Pons (tissue), 1 donor: ENCODE data around the gene PTGDS.

Source experiments
- DNase-seq: peaks from one replicate; pipeline ENCODE4 v3.0.0-alpha.2; 2016; ENCODE audit warnings: low spot score

PTGDS gene

GRCh38 chr9:136958898-136959850 lies 18.1 kb upstream of the PTGDS start:
- DNase-seq, result no peak

GRCh38 chr9:136960212-136960937 lies 16.9 kb upstream of the PTGDS start:
- DNase-seq, result no peak

- DNase-seq, result no peak
These were observed 16.4 kb upstream of the PTGDS start for GRCh38 chr9:136960938-136961275.

GRCh38 chr9:136961279-136962065 lies 15.8 kb upstream of the PTGDS start:
- no peak for DNase-seq

GRCh38 chr9:136962163-136962562 lies 15.1 kb upstream of the PTGDS start:
- DNase-seq, result no peak

GRCh38 chr9:136962701-136963248 lies 14.5 kb upstream of the PTGDS start:
- no peak for DNase-seq

DNA sequence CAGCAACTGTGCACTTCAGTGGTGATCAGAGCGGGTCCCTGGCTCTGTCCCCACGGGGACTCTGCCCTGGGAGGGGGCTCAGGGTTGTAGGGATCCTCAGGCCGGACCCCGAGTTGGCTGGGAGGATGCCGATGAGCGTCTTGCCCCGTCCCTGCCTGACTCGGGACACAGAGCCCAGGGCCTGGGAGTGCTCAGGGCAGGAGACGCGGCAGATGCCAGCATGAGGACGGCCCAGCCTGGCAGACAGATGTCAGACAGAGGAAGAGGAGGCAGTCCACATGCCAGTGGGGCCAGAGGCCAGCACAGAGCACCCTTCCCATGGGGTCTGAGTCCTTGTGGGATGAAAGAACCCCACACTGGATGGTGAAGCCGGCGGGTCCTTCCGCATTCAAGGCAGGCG lies 14.0 kb upstream of the PTGDS start:
- DNase-seq, result no peak

DNA sequence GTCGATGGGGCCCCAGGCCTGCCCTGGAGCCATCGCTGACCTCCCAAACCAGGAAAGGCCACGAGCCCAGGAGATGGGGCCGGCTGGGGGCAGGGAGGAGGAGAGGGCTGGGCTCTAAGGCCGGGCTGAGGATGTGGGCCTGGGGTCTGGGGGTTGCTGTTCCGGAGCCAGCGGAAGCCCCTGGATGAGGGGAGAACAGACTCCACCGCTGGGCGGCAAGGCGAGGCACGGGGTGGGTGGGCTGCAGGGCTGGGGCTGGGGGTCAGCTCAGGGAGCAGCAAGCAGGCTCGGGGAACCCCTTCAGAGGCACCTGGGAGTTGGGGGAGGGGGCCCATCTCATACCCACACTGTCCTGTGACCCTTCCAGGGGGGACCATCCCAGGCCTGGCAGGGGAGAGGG lies 13.6 kb upstream of the PTGDS start:
- no peak for DNase-seq

GRCh38 chr9:136964171-136964689 lies 13.1 kb upstream of the PTGDS start:
- DNase-seq, result no peak

DNA sequence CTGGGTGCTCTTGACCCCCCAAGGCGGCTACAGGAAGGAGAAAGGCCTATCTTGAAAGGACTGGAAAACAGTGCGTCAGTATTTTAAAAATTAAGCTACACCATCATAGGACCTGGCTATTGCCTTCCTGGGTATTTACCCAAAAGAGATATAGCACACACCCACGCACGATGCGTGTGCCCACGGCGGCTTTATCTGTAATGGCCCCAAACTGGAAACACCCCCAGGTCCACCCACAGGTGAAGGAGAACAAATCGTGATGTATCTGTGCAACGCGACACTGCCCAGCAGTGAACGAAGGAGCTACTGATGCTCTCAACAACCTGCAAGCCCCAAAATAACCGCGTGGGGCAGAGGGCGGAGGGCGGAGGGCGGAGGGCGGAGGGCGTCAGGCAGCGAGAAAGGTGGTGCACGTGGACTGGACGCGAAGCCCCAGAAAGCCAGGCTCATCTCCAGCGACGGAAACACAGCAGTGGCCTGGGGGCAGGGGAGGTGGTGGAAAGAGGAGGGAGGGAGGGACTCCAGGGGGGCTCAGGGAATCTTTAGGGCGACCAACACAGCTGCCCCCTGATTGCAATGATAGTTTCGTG lies 12.4 kb upstream of the PTGDS start:
- DNase-seq, result no peak

DNA sequence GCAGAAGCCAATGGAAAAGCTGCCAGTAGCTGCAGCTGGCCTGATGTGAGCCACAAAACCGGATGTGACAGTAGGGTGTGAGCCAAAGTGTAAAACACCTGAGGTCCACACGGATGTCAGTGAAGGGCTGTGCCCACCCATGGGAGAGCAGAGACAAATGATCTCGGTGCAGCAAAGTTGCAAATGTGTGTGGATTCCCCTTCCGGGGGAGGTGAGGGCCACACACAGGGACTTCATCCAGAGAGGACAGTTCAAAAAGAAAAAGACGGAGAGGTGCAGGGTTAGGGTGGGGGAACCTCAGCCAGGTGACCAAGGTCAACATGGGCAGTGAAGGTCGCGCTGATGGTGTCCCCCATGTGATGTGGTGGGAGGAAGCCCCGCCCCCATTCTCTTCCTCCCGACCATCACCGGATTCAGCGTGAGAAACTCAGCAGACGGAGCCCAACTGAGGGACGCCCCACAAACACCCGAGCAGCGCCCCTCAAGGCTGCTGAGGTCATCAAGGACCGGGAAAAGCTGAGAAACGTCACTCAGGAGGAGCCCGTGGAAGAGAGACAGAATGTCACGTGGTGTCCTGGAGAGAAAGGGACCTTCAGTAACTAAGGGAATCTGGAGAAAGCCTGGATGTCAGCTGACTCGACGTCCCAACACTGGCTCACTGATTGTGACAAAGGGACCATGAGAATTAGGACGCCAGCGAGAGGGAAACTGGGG lies 11.4 kb upstream of the PTGDS start:
- peak; percentile 93 for DNase-seq

- no peak for DNase-seq
These were observed 8.8 kb upstream of the PTGDS start for GRCh38 chr9:136968333-136969127.

DNA sequence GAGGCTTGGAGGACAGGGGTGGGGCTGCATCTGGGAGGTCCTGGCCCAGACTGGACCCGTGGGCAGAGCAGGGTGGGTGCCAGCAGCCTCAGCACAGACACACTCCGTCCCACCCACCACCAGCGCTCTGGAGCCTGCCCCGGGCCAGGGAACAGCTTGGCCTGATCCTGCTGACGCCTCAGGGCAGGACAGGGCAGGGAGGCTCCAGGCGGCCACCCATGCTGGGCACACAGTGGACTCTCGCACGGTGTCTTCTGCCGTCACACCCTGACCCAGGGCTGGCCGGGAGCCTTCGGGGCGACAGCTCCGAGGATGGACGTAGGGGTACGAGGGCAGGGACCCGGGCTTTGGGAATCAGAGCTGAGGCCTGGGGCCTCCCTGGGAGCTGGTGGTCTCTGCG lies 8.2 kb upstream of the PTGDS start:
- DNase-seq, result no peak

- DNase-seq, result no peak
These were observed 7.5 kb upstream of the PTGDS start for GRCh38 chr9:136969774-136970173.

DNA sequence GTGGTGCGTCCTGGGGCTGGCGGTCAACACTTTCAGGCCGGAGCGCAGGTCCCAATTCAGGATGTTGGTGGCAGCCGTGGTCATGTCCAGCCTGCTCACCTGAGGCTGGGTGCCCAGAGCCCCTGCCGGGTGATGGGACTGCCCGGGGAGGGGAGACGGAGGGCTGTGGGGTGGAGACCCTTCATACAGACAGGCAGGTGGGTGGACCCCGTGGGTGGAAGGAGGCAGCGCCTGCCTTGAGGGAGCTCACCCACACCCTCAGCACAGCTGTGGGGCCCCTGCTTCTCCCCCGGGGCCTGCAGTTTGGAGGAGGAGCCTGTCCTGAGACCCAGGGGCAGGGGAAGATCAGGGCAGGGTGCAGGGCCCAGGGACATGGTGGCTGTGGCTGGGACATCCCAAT lies 6.9 kb upstream of the PTGDS start:
- DNase-seq, result no peak

DNA sequence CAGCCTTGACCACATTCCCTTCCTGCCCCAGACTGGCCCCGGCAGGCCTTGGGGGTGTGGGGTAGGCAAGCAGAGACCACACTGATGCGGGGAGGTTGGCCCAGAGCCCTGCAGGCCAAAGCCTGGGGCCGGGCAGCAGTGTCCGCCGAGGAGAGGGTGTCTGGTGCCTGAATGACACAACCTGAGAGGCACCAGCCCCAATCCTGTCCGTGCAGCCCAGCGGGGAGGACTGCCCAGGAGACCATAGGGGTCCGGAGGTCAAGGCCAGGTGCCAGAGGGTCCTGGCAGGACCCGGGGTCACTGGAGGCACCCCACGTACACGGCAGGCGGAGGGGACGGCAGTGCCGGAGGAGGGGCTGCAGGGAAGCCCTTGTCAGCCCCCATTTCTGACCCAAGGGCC lies 5.6 kb upstream of the PTGDS start:
- DNase-seq, result no peak

DNA sequence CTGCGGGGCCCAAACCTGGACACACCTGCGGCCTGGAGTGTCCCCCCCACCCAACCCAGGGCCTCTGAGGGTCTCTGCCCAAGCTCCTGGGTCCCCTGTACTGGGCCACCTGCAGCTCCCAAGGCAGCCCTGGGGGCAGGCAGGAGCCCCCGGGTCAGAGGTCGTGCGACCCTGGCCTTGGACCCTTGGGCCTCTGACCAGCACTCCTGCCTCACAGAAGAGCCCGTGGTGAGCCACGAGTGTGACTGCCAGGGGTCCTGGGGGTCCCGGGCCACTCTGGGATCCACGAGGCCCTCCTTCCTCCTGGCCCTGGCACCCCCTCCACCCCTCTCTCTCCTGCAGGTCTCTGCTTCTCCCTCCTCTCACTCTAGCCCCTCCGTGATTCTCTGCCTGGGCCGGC lies 5.0 kb upstream of the PTGDS start:
- no peak for DNase-seq

GRCh38 chr9:136972743-136973142 lies 4.6 kb upstream of the PTGDS start:
- DNase-seq, result no peak

DNA sequence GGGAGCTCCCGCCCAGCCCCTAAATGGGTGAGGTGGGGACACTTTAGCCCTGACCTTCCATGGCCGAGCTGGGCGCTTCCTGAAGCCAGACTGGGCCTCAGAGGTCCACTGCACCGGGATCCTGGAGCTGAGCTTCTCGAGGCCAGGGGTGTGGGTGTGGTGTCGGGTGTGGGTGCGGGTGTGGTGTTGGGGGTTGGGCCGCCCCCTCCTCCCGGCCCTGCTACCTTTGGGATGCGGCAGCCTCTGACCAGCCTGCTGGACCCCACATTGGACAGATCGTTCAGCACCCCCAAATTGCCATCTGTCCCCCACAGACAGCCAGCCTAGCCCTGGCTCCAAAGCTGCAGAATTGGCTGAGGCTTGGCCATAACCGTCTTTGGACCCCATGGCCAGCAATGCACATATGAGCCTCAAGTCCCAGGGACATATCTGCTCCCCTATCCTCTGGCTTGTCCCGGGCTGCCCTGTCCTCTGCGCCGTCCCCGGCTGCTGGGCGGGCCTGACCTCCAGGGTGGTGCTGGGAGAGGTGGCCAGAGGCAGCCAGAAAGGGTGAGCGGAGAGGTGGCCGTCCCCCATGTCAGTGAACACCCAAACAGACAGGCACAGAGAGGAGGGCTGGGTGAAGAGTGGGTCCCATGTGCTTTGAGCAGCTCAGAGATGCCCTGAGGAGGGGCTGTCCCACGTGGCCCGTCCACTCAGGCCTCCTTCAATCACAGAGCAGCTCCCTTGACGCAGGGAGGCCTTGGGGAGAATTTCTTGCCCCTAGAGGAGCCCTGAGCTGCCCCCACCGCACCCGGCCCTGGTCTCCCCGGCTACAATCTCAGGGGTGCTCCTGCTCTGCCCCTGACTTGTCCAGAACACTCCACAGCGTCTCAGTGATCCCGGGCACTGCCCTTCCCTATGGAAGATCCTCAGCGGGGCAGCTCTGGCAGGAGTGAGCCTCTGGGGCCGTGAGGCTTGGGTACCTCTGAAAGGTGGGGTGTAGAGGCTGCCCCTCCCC lies 3.4 kb upstream of the PTGDS start:
- DNase-seq, result no peak
